UCSD-AML1 (cell line): ENCODE data around the gene MYO15B.

ENCODE experiments used
- DNase-seq: peaks from one replicate; lab custom pipeline; 2025; ENCODE audit not compliant: unreplicated experiment; lab: John Stamatoyannopoulos, UW

MYO15B gene

GRCh38 chr17:75558666-75559530 lies 28.7 kb upstream of the MYO15B start:
- DNase-seq, result no peak

GRCh38 chr17:75559958-75560533 lies 27.6 kb upstream of the MYO15B start:
- no peak for DNase-seq

- no peak for DNase-seq
These were observed 25.5 kb upstream of the MYO15B start for GRCh38 chr17:75561927-75562603.

- no peak for DNase-seq
These were observed 24.4 kb upstream of the MYO15B start for GRCh38 chr17:75563063-75563758.

GRCh38 chr17:75564195-75564594 lies 23.4 kb upstream of the MYO15B start:
- no peak for DNase-seq

- no peak for DNase-seq
These were observed 22.5 kb upstream of the MYO15B start for GRCh38 chr17:75565066-75565465.

GRCh38 chr17:75565618-75566017 lies 22.0 kb upstream of the MYO15B start:
- no peak for DNase-seq

GRCh38 chr17:75566416-75566815 lies 21.2 kb upstream of the MYO15B start:
- no peak for DNase-seq

- DNase-seq, result no peak
These were observed 20.8 kb upstream of the MYO15B start for GRCh38 chr17:75566834-75567233.

- no peak for DNase-seq
These were observed 19.0 kb upstream of the MYO15B start for GRCh38 chr17:75568412-75569255.

GRCh38 chr17:75570034-75570676 lies 17.4 kb upstream of the MYO15B start:
- no peak for DNase-seq

GRCh38 chr17:75570772-75571171 lies 16.8 kb upstream of the MYO15B start:
- no peak for DNase-seq

GRCh38 chr17:75571197-75571884 lies 16.3 kb upstream of the MYO15B start:
- DNase-seq, result peak; percentile 78

GRCh38 chr17:75571885-75572215 lies 15.8 kb upstream of the MYO15B start:
- no peak for DNase-seq

GRCh38 chr17:75572713-75573539 lies 14.7 kb upstream of the MYO15B start:
- no peak for DNase-seq

GRCh38 chr17:75573540-75573957 lies 14.1 kb upstream of the MYO15B start:
- no peak for DNase-seq

- DNase-seq, result no peak
These were observed 13.6 kb upstream of the MYO15B start for GRCh38 chr17:75573994-75574393.

- no peak for DNase-seq
These were observed 13.1 kb upstream of the MYO15B start for GRCh38 chr17:75574404-75575036.
